AG04450 (cell line): ENCODE data around the gene FAM219A. TPM values are rescaled to one million over a fixed set of nuclear protein-coding genes. Genes with fewer than 3 reads are reported as not detected.

Experiments
- CTCF ChIA-PET: fragments of 300-600, 350-600 bp; formaldehyde crosslinking; extraction: SDS; loops from one replicate; lab custom pipeline; 2022; ENCODE audit warnings: antibody characterized with exemption, inconsistent platforms; lab: Charles Lee
- POLR2A ChIA-PET: fragments of 350-600 bp; formaldehyde crosslinking; extraction: SDS; loops from one replicate; lab custom pipeline; 2021; ENCODE audit warnings: antibody characterized with exemption, inconsistent platforms; lab: Yijun Ruan, JAX
- DNase-seq: peaks from one replicate; pipeline ENCODE4 v3.0.0-alpha.2; 2011; ENCODE audit warnings: low read depth, low spot score
- H3K27ac ChIP-seq: one replicate; pipeline ENCODE4 v1.5.1; 2012; ENCODE audit warnings: low read depth, low read length, control low read depth
- H3K27me3 ChIP-seq: one replicate; pipeline ENCODE4 v1.6.0; 2012; ENCODE audit warnings: low read length; ENCODE audit not compliant: control insufficient read depth, insufficient read depth
- H3K4me3 ChIP-seq: 2 replicates; pipeline ENCODE4 v1.5.1; 2011; ENCODE audit warnings: mild to moderate bottlenecking, low read depth, low read length, control low read depth
- H3K9me3 ChIP-seq: 2 replicates; pipeline ENCODE4 v1.5.1; 2012; ENCODE audit warnings: low read length; ENCODE audit not compliant: control insufficient read depth, insufficient read depth
- CTCF ChIP-seq: IDR thresholded peaks from 2 replicates; pipeline ENCODE4 v1.5.1; 2011; ENCODE audit warnings: low read depth, low read length, control low read depth, inconsistent platforms
- polyA plus RNA-seq: library from polyadenylated mRNA; depleted of rRNA; stranded (reverse); fragments of >200 nt; gene quantifications from 2 replicates; pipeline ENCODE4 v1.2.3, GENCODE V29; 2011

Gene FAM219A
- polyA plus RNA-seq, 1 experiment = 8.0 TPM

- Histone ChIP-seq H3K27ac (no peak overlapping the region), H3K27me3 (peaks cover 46% of the 10 kb centered on the region), H3K4me3 (no peak overlapping the region), H3K9me3 (no peaks in the 10 kb centered on the region)
- POLR2A ChIA-PET = interaction anchor here (0.5 kb wide), 1 partner anchor 65 kb away, joined by 3 read pairs; no protein-coding TSS in a partner anchor
- CTCF ChIA-PET = interaction anchor here (0.7 to 0.9 kb wide), 2 partner anchors 98 to 101 kb away, joined by 3 to 4 read pairs; no protein-coding TSS in a partner anchor
- DNase-seq = no peak
- no peak for TF ChIP-seq CTCF
Observed at GRCh38 chr9:34505370-34506120, 47.2 kb upstream of the FAM219A start.

DNA sequence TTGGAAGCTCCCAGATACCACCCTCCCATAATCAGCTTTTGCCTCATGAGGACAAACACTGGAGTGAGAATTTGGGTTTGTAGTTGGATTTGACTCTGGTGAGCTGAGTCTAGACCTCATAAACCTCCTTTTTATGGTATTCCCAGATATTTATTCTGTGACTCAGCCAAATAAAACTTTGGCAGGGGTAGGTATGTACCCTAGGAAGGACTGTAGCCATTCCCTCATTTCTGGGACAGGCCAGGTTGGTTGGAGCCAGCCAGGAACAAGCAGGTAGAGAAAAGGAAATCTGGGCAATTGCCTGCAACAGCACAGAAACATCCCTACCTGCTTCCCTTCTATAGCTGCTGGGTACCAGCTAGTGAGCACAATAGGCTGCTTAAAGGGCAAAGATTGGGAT, 45.0 kb upstream of the FAM219A start:
- H3K9me3 ChIP-seq = no peaks in the 10 kb centered on the region
- peaks cover 49% of the 10 kb centered on the region for H3K27me3 ChIP-seq
- TF ChIP-seq CTCF = no peak
- CTCF ChIA-PET = interaction anchor here (1.7 to 9.5 kb wide), 4 partner anchors 66 to 100 kb away, joined by 9 to 139 read pairs (median 40); no protein-coding TSS in a partner anchor
- H3K4me3 ChIP-seq = no peak overlapping the region
- no peak for DNase-seq
- POLR2A ChIA-PET = no interaction called here
- no peak overlapping the region for H3K27ac ChIP-seq

GRCh38 chr9:34502891-34503290, 44.5 kb upstream of the FAM219A start:
- no peak overlapping the region for H3K4me3 ChIP-seq
- peaks cover 48% of the 10 kb centered on the region for H3K27me3 ChIP-seq
- TF ChIP-seq CTCF = no peak
- no peak overlapping the region for H3K27ac ChIP-seq
- no peaks in the 10 kb centered on the region for H3K9me3 ChIP-seq
- no peak for DNase-seq
- ChIA-PET POLR2A (interaction anchor here (1.5 kb wide), 1 partner anchor 99 kb away, joined by 3 read pairs; no protein-coding TSS in a partner anchor), CTCF (interaction anchor here (1.7 to 9.5 kb wide), 6 partner anchors 10 to 101 kb away, joined by 9 to 139 read pairs (median 26); no protein-coding TSS in a partner anchor)

- Histone ChIP-seq H3K9me3 (no peaks in the 10 kb centered on the region), H3K4me3 (no peak overlapping the region), H3K27me3 (peaks cover 47% of the 10 kb centered on the region), H3K27ac (no peak overlapping the region)
- ChIA-PET CTCF (interaction anchor here (0.6 to 9.5 kb wide), 11 partner anchors 11 to 169 kb away, joined by 3 to 139 read pairs (median 24); no protein-coding TSS in a partner anchor), POLR2A (interaction anchor here (1.5 kb wide), 1 partner anchor 99 kb away, joined by 3 read pairs; no protein-coding TSS in a partner anchor)
- no peak for DNase-seq
- no peak for TF ChIP-seq CTCF
Observed at GRCh38 chr9:34502471-34502870, 44.1 kb upstream of the FAM219A start.
